GM12801 (cell line): ENCODE measurements around the gene NDUFS3.

Experiments used
- TF ChIP-seq, protein P1 (sequence below): IDR thresholded peaks from one replicate; pipeline ENCODE4 v1.5.1; 2011; ENCODE audit warnings: control low read depth; ENCODE audit not compliant: insufficient read length; ENCODE audit errors: extremely low read depth

Gene NDUFS3

DNA sequence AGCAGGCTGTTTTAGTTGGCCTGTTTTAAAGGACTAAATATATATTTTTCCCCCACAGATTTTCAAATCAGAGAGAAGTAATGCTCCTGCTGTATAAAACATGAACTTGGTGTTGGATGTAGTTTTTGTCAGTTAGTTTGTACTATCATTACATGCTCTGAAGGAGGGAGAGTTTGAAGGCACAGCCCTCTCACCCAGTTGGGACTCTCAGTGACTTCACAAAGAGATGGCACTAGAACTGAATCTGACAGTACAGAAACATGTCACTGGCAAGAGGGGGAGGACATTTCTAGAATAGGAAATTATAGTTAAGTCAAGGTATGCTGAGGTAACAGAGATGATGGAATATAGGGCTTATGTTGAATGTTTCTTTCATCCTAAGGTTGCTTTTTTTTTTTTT, 36.4 kb downstream of the NDUFS3 start:
- TF ChIP-seq, protein P1, sequence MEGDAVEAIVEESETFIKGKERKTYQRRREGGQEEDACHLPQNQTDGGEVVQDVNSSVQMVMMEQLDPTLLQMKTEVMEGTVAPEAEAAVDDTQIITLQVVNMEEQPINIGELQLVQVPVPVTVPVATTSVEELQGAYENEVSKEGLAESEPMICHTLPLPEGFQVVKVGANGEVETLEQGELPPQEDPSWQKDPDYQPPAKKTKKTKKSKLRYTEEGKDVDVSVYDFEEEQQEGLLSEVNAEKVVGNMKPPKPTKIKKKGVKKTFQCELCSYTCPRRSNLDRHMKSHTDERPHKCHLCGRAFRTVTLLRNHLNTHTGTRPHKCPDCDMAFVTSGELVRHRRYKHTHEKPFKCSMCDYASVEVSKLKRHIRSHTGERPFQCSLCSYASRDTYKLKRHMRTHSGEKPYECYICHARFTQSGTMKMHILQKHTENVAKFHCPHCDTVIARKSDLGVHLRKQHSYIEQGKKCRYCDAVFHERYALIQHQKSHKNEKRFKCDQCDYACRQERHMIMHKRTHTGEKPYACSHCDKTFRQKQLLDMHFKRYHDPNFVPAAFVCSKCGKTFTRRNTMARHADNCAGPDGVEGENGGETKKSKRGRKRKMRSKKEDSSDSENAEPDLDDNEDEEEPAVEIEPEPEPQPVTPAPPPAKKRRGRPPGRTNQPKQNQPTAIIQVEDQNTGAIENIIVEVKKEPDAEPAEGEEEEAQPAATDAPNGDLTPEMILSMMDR = no peak

DNA sequence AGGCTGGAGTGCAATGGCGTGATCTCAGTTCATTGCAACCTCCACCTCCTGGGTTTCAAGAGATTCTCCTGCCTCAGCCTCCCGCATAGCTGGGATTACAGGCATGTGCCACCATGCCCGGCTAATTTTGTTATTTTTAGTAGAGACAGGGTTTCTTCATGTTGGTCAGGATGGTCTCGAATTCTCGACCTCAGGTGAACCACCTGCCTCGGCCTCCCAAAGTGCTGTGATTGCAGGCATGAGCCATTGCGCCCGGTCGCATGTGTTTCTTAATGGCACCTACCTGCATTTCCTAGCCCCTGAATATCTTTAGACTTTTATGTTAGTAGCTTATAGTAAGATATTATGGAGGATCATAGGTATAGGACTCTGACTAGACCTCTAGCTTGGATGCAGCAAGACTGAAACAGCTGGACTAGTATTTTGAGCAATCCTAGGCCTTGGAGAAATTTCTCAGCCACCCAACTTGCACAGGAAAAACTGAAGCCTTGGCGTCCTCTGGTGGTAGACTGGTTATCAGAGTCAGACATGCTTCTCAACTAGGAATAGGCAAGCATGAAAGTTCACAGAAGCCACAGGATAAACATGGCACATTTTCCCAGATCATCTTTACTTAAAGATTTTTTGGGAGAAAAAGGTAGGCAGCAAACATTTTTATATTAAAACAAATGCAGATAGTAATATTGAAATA, 38.0 kb downstream of the NDUFS3 start:
- TF ChIP-seq, protein P1 = no peak

DNA sequence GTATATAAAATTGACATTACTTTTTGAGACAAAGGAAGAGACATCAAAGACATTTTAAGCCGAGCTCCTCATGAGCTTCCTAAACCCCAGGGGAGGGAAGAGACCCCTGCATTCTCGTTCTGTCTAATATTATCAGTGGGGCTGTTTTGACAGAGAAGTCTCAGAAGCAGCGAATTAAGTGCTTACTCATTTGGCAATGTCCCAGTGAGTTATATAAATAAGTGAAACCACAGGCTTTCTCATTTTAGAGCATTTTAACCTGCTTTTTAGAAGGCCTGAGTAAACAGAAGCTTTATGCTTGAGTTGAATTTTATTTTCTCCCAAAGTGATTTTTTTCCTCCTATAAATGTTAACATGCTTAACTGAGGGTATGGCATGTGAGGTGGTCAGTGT, 38.5 kb downstream of the NDUFS3 start:
- TF ChIP-seq, protein P1 = no peak

DNA sequence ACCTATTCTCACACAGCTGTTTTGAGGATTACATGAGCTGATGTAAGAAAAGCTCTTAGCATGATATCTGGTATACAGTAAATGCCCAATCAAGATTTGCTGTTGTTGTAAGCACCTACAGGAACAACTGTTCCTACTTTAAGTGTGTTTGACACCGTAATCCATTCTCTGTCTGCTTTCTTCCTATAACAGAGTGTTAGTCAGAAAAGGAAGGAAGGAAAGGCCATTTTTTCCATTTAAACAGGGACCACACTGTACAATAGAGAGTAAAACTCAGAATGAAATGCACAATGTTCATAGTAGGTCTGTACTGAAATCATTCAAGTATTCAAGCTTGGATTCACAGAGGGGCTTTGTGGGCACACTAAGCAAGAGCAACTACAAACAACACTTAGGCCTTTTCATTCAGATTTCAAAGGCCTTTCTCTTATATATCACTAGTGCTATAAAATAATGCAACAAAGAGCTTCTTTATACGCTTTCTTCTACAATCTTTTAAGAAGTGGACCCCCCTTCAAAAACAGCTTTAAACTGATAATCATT, 42.0 kb downstream of the NDUFS3 start:
- TF ChIP-seq, protein P1 = no peak

DNA sequence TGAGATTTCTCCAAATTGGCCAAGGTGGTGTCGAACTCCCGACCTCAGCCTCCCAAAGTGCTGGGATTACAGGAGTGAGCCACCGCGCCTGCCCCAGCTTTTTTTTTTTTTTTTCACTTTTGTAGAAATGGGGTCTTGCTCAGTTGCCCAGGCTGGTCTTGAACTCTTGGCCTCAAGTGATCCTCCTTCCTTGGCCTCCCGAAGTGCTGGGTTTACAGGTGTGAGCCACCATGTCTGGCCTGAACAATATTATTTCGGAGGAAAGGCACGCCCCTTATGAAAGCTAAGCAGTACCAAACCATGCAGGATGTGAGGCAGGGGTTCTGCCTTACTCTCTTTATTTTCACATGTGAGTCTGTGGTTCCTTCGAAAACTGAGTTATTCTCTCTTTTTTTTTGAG, 47.4 kb downstream of the NDUFS3 start:
- TF ChIP-seq, protein P1 = no peak

DNA sequence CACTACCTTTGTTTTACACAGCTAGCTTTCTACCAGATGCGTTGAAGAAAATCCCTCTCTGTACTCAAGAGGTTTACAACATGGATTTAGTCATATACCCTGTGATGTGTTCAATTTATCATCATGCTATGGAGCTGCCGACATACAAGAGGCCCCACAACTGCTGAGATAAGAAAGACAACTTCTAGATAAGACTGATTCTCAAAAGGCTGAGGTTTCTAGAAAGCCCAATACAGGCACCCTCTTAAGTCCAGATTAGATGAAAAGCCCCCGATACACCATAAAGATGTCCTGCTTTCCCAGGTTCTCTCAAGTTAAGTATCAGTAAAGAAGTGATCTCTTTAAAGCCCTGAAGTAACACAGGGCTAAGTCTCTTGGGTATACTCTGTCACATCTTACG, 49.2 kb downstream of the NDUFS3 start:
- TF ChIP-seq, protein P1 = no peak

DNA sequence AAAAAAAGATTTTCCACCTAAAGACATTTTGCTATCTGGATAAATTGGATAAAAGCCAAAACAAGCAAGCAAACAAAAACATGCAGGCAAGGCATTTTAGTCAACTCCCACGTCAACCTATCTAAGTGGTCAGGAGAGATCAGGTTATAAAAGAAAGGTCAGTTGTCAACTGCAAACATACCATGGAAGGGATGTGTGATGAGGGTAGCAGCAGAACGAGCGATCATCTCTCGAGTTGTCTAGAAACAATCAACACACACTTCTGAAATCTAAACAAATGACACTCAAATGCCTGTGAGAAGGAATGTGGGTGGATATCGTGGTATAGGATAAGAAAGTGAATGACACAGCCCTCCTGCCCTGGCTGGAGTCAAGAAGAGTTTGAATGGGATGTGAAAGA, 52.6 kb downstream of the NDUFS3 start:
- TF ChIP-seq, protein P1 = no peak
